Measurements from ENCODE around the gene PIP5K1B. TPM values are rescaled to one million over a fixed set of nuclear protein-coding genes. Genes with fewer than 3 reads are reported as not detected.

PIP5K1B gene
- total RNA-seq, 1 donor from 2014 or later = 71.9 TPM

- no peaks in the 10 kb centered on the region for H3K27me3 ChIP-seq (ENCODE audit: low read depth)
Measured at GRCh38 chr9:68870086-68870485, 165.0 kb downstream of the PIP5K1B start.

GRCh38 chr9:68871236-68871635 is 166.2 kb downstream of the PIP5K1B start:
- TF ChIP-seq CTCF (IDR thresholded peaks at IDR 0.05; ENCODE audit: borderline replicate concordance) = no peak
- H3K9me3 ChIP-seq (replicated peaks) = no peaks in the 10 kb centered on the region
- peaks cover 56% of the 10 kb centered on the region for H3K4me1 ChIP-seq
- H3K27ac ChIP-seq (replicated peaks) = peak overlapping the region; percentile 86
- H3K36me3 ChIP-seq = no peaks in the 10 kb centered on the region
- H3K27me3 ChIP-seq (ENCODE audit: low read depth) = no peaks in the 10 kb centered on the region
- intact Hi-C loops (cut with micrococcal nuclease) = no loop called here
- no peak for DNase-seq
- H3K4me3 ChIP-seq = no peak overlapping the region

More at GRCh38 chr9:68870086-68870485, 165.0 kb downstream of the PIP5K1B start:
- peak overlapping the region; percentile 86 for H3K27ac ChIP-seq (replicated peaks)
- no peaks in the 10 kb centered on the region for H3K36me3 ChIP-seq
- no peak for DNase-seq
- H3K4me1 ChIP-seq = peaks cover 49% of the 10 kb centered on the region
- H3K9me3 ChIP-seq (replicated peaks) = no peaks in the 10 kb centered on the region
- no peak overlapping the region for H3K4me3 ChIP-seq
- no peak for TF ChIP-seq CTCF (IDR thresholded peaks at IDR 0.05; ENCODE audit: borderline replicate concordance)
- intact Hi-C loops (cut with micrococcal nuclease) = no loop called here

GRCh38 chr9:68872026-68872501 is 167.0 kb downstream of the PIP5K1B start:
- TF ChIP-seq CTCF (IDR thresholded peaks at IDR 0.05; ENCODE audit: borderline replicate concordance) = no peak
- Histone ChIP-seq H3K4me3 (no peak overlapping the region), H3K36me3 (no peaks in the 10 kb centered on the region), H3K4me1 (peaks cover 65% of the 10 kb centered on the region), H3K9me3 (replicated peaks) (no peaks in the 10 kb centered on the region), H3K27me3 (ENCODE audit: low read depth) (no peaks in the 10 kb centered on the region), H3K27ac (replicated peaks) (peak overlapping the region; percentile 86)
- intact Hi-C loops (cut with micrococcal nuclease) = no loop called here
- DNase-seq = peak; percentile 61

GRCh38 chr9:68873179-68873578 is 168.1 kb downstream of the PIP5K1B start:
- intact Hi-C loops (cut with micrococcal nuclease) = no loop called here
- no peak overlapping the region for H3K4me3 ChIP-seq
- TF ChIP-seq CTCF (IDR thresholded peaks at IDR 0.05; ENCODE audit: borderline replicate concordance) = no peak
- no peaks in the 10 kb centered on the region for H3K27me3 ChIP-seq (ENCODE audit: low read depth)
- DNase-seq = no peak
- no peaks in the 10 kb centered on the region for H3K9me3 ChIP-seq (replicated peaks)
- H3K4me1 ChIP-seq = peaks cover 69% of the 10 kb centered on the region
- H3K36me3 ChIP-seq = no peaks in the 10 kb centered on the region
- H3K27ac ChIP-seq (replicated peaks) = peak overlapping the region; percentile 86

GRCh38 chr9:68876273-68876672 is 171.2 kb downstream of the PIP5K1B start:
- no peak for TF ChIP-seq CTCF (IDR thresholded peaks at IDR 0.05; ENCODE audit: borderline replicate concordance)
- Histone ChIP-seq H3K27me3 (ENCODE audit: low read depth) (no peaks in the 10 kb centered on the region), H3K4me3 (no peak overlapping the region), H3K36me3 (no peaks in the 10 kb centered on the region), H3K9me3 (replicated peaks) (no peaks in the 10 kb centered on the region), H3K27ac (replicated peaks) (peak overlapping the region; percentile 53), H3K4me1 (peaks cover 42% of the 10 kb centered on the region)
- no peak for DNase-seq
- intact Hi-C loops (cut with micrococcal nuclease) = no loop called here

Data from left ventricle myocardium inferior (tissue), 1 donor.